HUES64 (cell line): Measurements from ENCODE around the gene KIR3DL2. TPM values are rescaled to one million over a fixed set of nuclear protein-coding genes. Genes with fewer than 3 reads are reported as not detected.
"Not testable (repeated sequence)": the region's sequence is repeated elsewhere in the genome, so short reads cannot be mapped to it uniquely, and the experiment has no call there.

Experiments used
- H3K27ac ChIP-seq: 2 replicates; pipeline ENCODE4 v1.7.0; 2013; ENCODE audit warnings: low read depth, low read length, inconsistent platforms
- H3K27me3 ChIP-seq: 2 replicates; pipeline ENCODE4 v1.6.1; 2013; ENCODE audit warnings: mild to moderate bottlenecking, low read length; ENCODE audit not compliant: insufficient read depth
- H3K36me3 ChIP-seq: 2 replicates; pipeline ENCODE4 v1.6.1; 2013; ENCODE audit warnings: mild to moderate bottlenecking, low read length; ENCODE audit not compliant: insufficient read depth
- H3K4me1 ChIP-seq: 2 replicates; pipeline ENCODE4 v1.6.1; 2013; ENCODE audit warnings: mild to moderate bottlenecking, low read length, moderate library complexity; ENCODE audit not compliant: insufficient read depth
- H3K4me3 ChIP-seq: 2 replicates; pipeline ENCODE4 v1.5.1; 2013; ENCODE audit warnings: mild to moderate bottlenecking, low read length, moderate library complexity
- H3K9ac ChIP-seq: 2 replicates; pipeline ENCODE4 v1.6.1; 2013; ENCODE audit warnings: mild to moderate bottlenecking, low read depth, low read length
- H3K9me3 ChIP-seq: 2 replicates; pipeline ENCODE4 v1.6.1; 2013; ENCODE audit warnings: low read depth, low read length; ENCODE audit not compliant: insufficient read depth
- WGBS: fragments of 150-250, 120-280 bp; methylation state at CpG from one replicate; pipeline ENCODE4 v1.1.7; 2013; ENCODE audit warnings: missing lambda C conversion rate; 5-methylcytosine and 5-hydroxymethylcytosine counted together
- polyA plus RNA-seq, 2 experiments: library from polyadenylated mRNA; stranded (reverse); fragments of 50-300 nt; gene quantifications; one replicate each; pipeline ENCODE4 v1.2.3, GENCODE V29; 2013

Gene KIR3DL2
- polyA plus RNA-seq (2013, experiment 1 of 2): not detected
- not detected for polyA plus RNA-seq (2013, experiment 2 of 2)

- peaks cover 74% of the 10 kb centered on the region for H3K9me3 ChIP-seq
- not testable (repeated sequence) for H3K36me3 ChIP-seq, H3K4me1 ChIP-seq, H3K27ac ChIP-seq, H3K27me3 ChIP-seq, H3K4me3 ChIP-seq, H3K9ac ChIP-seq
- whole genome bisulfite sequencing: 84% methylated on average over 16 of the region's 16 CpGs
Observed at GRCh38 chr19:54850061-54850640, at the start of gene KIR3DL2. KIR3DL2 (plus strand) TSS chr19:54850443; CDS start chr19:54850476, 33 bp downstream.

DNA sequence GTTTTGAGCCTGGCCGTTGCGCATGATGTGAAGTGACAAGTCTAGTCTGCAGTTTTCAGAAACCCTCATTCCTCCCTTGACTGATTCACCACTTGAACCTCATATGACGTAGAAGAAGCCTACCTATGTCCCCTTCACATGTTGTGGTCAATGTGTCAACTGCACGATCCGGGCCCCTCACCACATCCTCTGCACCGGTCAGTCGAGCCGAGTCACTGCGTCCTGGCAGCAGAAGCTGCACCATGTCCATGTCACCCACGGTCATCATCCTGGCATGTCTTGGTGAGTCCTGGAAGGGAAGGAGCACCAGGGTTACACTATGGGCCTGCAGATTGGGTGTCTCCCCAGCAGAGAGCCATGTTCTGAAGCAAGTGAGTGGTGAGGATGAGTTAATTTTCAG lies 46.8 kb upstream of the KIR3DL2 start, which contains the start of gene KIR2DL4:
Gene KIR2DL4 (plus strand): TSS at position 201 of the 400 bp plus-strand sequence. CDS start 42 bp downstream, at position 243.
- no peaks in the 10 kb centered on the region for H3K27me3 ChIP-seq
- H3K4me3 ChIP-seq: no peak within 1 kb of the TSS
- H3K9me3 ChIP-seq: peaks cover 74% of the 10 kb centered on the region
- no peak within 1 kb of the TSS for H3K27ac ChIP-seq
- no peak within 1 kb of the TSS for H3K9ac ChIP-seq
- 93% methylated on average over 10 of the region's 10 CpGs for WGBS
- H3K36me3 ChIP-seq: no peaks in the 10 kb centered on the region
- no peaks in the 10 kb centered on the region for H3K4me1 ChIP-seq

GRCh38 chr19:54804101-54804500 lies 46.1 kb upstream of the KIR3DL2 start:
- Histone ChIP-seq H3K36me3 (no peaks in the 10 kb centered on the region), H3K4me3 (no peak overlapping the region), H3K9ac (no peak overlapping the region), H3K4me1 (no peaks in the 10 kb centered on the region), H3K9me3 (peaks cover 81% of the 10 kb centered on the region), H3K27me3 (no peaks in the 10 kb centered on the region), H3K27ac (no peak overlapping the region)
- 45% methylated on average over 5 of the region's 5 CpGs for WGBS

GRCh38 chr19:54804571-54804970 lies 45.7 kb upstream of the KIR3DL2 start:
- Histone ChIP-seq H3K9ac (no peak overlapping the region), H3K9me3 (peaks cover 85% of the 10 kb centered on the region), H3K27ac (no peak overlapping the region), H3K36me3 (no peaks in the 10 kb centered on the region), H3K4me3 (no peak overlapping the region), H3K27me3 (no peaks in the 10 kb centered on the region), H3K4me1 (no peaks in the 10 kb centered on the region)
- WGBS: 84% methylated on average over 10 of the region's 10 CpGs

- no peak overlapping the region for H3K9ac ChIP-seq
- peaks cover 96% of the 10 kb centered on the region for H3K9me3 ChIP-seq
- no peak overlapping the region for H3K27ac ChIP-seq
- H3K27me3 ChIP-seq: no peaks in the 10 kb centered on the region
- WGBS: 83% methylated on average over 14 of the region's 14 CpGs
- H3K36me3 ChIP-seq: no peaks in the 10 kb centered on the region
- H3K4me1 ChIP-seq: no peaks in the 10 kb centered on the region
- no peak overlapping the region for H3K4me3 ChIP-seq
Observed at GRCh38 chr19:54805665-54806515, 44.4 kb upstream of the KIR3DL2 start.

GRCh38 chr19:54806516-54806838 lies 43.8 kb upstream of the KIR3DL2 start:
- no peaks in the 10 kb centered on the region for H3K27me3 ChIP-seq
- no peaks in the 10 kb centered on the region for H3K4me1 ChIP-seq
- no peak overlapping the region for H3K4me3 ChIP-seq
- H3K27ac ChIP-seq: no peak overlapping the region
- 64% methylated on average over 2 of the region's 2 CpGs for WGBS
- peaks cover 96% of the 10 kb centered on the region for H3K9me3 ChIP-seq
- H3K9ac ChIP-seq: no peak overlapping the region
- no peaks in the 10 kb centered on the region for H3K36me3 ChIP-seq

- peaks cover 94% of the 10 kb centered on the region for H3K9me3 ChIP-seq
- H3K4me3 ChIP-seq, H3K4me1 ChIP-seq, H3K27ac ChIP-seq, H3K36me3 ChIP-seq, H3K9ac ChIP-seq, H3K27me3 ChIP-seq: not testable (repeated sequence)
- WGBS: 45% methylated on average over 2 of the region's 3 CpGs
Observed at GRCh38 chr19:54814571-54814970, 35.7 kb upstream of the KIR3DL2 start.

DNA sequence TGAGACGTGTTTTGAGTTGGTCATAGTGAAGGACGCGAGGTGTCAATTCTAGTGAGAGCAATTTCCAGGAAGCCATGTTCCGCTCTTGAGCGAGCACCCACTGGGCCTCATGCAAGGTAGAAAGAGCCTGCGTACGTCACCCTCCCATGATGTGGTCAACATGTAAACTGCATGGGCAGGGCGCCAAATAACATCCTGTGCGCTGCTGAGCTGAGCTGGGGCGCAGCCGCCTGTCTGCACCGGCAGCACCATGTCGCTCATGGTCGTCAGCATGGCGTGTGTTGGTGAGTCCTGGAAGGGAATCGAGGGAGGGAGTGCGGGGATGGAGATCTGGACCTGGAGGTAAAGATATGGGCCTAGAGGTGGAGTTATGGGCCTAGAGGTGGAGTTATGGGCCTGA lies 34.0 kb upstream of the KIR3DL2 start, which contains the start of gene KIR3DL1:
Gene KIR3DL1 (plus strand): TSS at position 218 of the 400 bp plus-strand sequence.
- H3K9ac ChIP-seq, H3K4me1 ChIP-seq, H3K36me3 ChIP-seq, H3K27me3 ChIP-seq, H3K4me3 ChIP-seq, H3K27ac ChIP-seq: not testable (repeated sequence)
- WGBS: 81% methylated on average over 14 of the region's 17 CpGs
- H3K9me3 ChIP-seq: peaks cover 84% of the 10 kb centered on the region

GRCh38 chr19:54817670-54818536 lies 32.3 kb upstream of the KIR3DL2 start:
- H3K9me3 ChIP-seq: peaks cover 79% of the 10 kb centered on the region
- H3K36me3 ChIP-seq: no peaks in the 10 kb centered on the region
- no peaks in the 10 kb centered on the region for H3K27me3 ChIP-seq
- no peak overlapping the region for H3K9ac ChIP-seq
- H3K4me3 ChIP-seq: no peak overlapping the region
- no peak overlapping the region for H3K27ac ChIP-seq
- WGBS: 77% methylated on average over 15 of the region's 15 CpGs
- no peaks in the 10 kb centered on the region for H3K4me1 ChIP-seq

- H3K27ac ChIP-seq, H3K4me3 ChIP-seq, H3K36me3 ChIP-seq, H3K27me3 ChIP-seq, H3K4me1 ChIP-seq, H3K9ac ChIP-seq: not testable (repeated sequence)
- WGBS: 67% methylated on average over 4 of the region's 4 CpGs
- H3K9me3 ChIP-seq: peaks cover 36% of the 10 kb centered on the region
Observed at GRCh38 chr19:54824416-54824815, 25.8 kb upstream of the KIR3DL2 start.

- H3K27me3 ChIP-seq, H3K9ac ChIP-seq, H3K4me3 ChIP-seq, H3K4me1 ChIP-seq, H3K36me3 ChIP-seq, H3K27ac ChIP-seq: not testable (repeated sequence)
- peaks cover 36% of the 10 kb centered on the region for H3K9me3 ChIP-seq
- 69% methylated on average over 5 of the region's 7 CpGs for WGBS
Observed at GRCh38 chr19:54825326-54825725, 24.9 kb upstream of the KIR3DL2 start.
